ENCODE results near the gene RFNG.
A peak's percentile ranks its signal among the peaks of the same experiment; 100 is the strongest.

- TF ChIP-seq, protein P1, sequence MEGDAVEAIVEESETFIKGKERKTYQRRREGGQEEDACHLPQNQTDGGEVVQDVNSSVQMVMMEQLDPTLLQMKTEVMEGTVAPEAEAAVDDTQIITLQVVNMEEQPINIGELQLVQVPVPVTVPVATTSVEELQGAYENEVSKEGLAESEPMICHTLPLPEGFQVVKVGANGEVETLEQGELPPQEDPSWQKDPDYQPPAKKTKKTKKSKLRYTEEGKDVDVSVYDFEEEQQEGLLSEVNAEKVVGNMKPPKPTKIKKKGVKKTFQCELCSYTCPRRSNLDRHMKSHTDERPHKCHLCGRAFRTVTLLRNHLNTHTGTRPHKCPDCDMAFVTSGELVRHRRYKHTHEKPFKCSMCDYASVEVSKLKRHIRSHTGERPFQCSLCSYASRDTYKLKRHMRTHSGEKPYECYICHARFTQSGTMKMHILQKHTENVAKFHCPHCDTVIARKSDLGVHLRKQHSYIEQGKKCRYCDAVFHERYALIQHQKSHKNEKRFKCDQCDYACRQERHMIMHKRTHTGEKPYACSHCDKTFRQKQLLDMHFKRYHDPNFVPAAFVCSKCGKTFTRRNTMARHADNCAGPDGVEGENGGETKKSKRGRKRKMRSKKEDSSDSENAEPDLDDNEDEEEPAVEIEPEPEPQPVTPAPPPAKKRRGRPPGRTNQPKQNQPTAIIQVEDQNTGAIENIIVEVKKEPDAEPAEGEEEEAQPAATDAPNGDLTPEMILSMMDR (IDR thresholded peaks at IDR 0.05): peak in 1 of 4 experiments; percentile 8
- TF ChIP-seq POLR2A (IDR thresholded peaks at IDR 0.05): no peak
Observed at GRCh38 chr17:82003411-82004381, 47.9 kb downstream of the RFNG start.

Data from uterus (tissue), 2 donors.